ENCODE data around the gene ZNF354B. TPM values are rescaled to one million over a fixed set of nuclear protein-coding genes. Genes with fewer than 3 reads are reported as not detected.
"Not testable (repeated sequence)": the region's sequence is repeated elsewhere in the genome, so short reads cannot be mapped to it uniquely, and the experiment has no call there.

The ZNF354B gene
- 20.2 TPM for total RNA-seq

DNA sequence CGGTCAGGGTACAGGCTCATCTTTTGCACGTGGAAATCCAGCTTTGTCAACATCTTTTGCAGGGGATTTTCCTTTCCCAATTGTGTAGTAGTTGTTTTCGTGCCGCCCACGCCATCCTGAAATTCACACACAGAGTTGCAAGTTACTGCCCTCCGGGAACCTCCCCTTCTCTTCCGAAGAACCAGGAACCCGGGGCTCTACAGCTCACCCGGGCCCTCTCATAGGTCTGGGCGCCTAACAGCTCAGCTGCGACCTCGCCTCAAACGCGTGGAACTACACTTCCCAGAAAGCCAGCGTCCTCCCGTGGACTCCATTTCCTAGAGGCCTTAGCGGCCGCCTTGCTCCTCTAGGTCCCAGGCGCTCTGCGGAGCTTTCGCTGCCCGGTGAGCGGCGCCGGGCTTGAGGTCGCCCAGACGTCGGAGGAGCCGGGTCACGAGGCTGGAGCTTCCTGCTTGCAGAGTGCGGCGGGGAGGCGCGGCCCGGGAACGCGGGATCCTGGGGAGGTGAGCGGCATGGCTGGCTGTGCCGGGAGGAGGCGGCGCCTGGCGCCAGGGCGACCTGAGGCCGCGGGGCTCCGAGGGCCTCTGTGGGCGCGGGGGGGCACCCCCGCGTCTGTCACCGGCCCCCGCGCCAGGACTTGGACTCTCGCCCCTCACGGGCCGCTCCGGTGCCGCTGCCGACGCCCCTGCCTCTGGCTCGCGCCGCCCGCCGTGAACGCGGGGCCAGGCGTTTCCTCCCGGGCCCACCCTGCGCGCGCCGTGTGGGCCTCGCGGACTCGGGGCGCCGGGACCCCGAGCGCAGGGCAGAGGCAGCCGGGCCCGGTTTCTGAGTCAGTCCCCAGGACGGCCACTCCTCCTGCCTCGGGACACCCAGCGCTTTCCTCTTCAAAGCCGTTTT is at the start of gene ZNF354B:
TSS of gene ZNF354B (plus strand) at position 329 of the 897 bp plus-strand sequence. CDS start 1,095 bp downstream, outside the sequence.
- DNase-seq: peak; percentile 92

DNA sequence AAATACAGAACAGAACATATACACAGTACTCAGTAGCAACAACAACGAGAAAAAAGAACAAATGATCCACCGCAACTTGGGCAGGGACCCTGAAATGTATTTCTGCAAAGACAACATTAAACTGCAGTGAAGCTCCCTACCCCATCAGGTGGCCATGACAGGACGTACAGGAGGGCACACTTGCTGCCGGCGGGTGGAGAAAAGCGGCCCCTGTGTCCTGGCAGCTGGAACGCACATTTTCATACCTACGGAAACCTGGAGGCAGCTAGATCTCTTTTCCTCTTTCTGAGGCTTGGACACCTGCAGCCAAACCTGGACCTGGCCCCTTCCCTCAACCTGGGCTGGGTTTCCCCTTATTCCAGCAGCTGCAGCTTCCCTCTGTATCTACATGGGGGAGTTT is 42.2 kb upstream of the ZNF354B start:
- DNase-seq: no peak

DNA sequence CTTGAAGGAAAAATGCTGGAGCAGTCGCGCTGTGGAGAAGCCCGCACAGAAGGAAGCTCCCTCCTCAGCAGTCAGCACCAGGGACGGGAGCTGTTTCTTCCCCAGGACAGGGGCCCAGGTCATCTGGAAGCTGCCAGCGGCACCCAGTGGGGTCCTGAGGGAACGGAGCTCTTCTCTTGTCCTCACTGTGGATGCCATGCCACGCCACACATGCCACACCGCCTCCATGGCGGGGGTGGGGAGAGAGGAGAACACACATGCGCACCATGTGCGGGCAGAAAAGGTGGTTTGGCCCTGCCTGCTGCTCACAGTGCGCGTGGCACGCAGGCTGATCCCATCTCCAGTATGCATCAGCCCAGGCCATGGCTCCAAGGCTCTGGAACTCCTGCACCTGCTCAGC is 41.7 kb upstream of the ZNF354B start:
- DNase-seq: no peak

DNA sequence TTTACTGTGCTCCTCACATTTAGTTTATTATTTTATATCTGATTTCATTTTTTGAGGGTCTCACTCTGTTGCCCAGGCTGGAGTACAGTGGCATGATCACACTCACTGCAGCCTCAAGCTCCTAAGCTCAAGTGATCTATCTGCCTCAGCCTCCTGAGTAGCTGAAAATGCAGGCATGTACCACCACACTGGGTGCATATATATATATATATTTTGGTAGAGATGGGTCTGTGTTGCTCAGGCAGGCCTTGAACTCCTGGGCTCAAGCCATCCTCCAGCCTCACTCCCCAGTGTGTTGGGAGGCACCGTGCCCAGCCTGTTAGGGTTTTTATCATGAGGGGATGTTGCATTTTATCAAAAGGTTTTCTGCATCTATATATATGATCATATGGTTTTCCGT is 39.8 kb upstream of the ZNF354B start:
- no peak for DNase-seq

DNA sequence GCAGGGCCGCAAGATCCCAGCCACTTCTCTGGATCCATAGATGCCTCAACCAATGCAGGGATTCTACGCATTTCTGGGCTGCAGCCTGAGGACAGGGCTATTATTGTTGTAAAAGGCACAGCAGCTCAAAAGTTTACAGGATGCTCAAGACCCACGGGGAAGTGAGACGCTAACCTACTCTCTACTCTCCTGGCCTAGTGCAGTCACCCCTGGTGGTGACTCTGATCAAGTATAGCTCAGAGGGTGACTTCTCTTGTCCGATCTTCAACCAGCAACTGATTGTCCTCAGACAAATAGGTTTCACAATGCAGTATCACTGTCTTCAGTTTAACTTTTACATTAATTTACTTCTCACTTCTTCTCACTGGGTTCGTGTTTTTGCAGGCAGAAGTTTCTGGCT is 34.3 kb upstream of the ZNF354B start:
- no peak for DNase-seq

DNA sequence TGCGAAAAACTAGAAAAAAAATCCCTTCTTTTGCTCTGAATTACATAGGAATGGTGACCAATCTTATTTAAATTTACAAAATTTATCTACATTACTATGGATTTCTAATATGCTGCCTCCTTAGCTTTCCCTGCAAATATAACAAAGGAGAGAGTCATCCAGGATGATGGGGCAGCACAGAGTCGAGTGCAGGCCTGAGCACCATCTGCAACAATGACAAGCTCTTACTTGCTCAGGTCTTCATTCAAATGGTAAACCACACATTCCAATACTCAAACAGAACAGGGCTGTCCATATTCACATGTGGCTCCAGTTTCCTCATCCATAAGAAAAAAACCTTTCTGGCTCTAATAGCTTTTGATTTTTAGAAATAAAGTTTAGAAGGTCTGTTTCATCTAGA is 33.5 kb upstream of the ZNF354B start:
- no peak for DNase-seq

DNA sequence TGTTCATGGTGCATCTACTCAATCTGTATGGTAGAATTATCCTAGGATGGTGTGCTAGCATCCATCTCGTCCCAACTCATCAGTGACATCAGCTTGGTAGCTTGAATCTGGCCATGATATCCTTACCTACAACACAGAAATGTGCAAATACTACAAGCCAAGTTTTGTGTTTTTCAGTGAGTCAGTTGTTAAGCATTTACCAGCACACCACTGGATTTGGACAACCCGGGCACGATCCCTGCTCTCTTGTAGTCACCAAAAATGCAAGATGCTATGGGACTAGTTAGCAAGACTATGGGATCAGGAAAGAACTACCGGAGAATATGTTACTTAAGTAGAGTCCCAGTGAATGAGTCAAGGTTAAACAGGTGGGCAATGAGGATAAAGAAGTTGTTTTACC is 32.1 kb upstream of the ZNF354B start:
- no peak for DNase-seq

DNA sequence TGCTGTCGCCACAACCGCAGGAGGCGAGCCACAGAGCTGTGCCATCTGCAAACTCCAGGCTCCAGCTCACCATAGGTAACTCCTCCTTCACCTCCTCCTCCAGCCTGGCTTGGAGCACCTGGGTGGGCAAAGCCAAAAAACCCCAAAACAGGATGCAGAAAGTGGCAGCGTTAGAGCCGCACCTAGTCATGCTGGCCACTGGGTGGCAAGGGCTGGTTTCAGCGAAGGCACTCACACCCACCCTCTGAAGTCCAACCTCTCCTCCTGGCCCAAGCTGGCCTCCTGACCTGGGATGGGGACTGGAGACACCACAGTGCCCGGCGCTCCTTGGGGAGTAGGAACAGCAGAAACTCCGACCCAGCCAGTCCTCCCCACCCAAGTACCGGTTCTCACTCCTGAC is 28.7 kb upstream of the ZNF354B start:
- no peak for DNase-seq

DNA sequence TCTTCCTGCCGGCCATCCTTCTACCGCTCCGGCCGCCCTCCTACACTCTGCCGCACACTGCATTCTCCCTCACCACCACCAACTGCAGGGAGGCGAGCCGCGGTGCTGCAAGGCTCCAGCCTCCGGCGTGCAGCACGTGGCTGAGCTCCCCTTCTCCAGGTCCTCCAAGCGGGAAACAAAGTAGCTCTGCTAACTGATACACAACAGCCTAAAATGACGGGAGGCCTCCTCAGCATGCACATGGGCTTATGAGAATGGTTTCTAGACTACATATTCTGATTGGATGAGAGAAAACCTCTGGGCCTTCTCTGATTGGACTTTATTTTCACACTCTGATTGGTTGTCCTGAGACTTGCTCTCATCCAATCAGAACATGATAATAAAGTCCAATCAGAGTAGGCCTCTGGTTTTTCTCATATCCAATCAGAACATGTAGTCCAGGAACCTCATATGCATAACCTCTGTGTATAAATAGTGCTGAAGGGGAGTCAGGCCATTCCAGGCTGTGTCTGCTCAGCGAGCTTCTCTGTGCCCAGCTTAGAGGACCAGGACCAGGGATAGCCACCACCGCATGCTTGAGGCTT is 27.0 kb upstream of the ZNF354B start:
- no peak for DNase-seq

DNA sequence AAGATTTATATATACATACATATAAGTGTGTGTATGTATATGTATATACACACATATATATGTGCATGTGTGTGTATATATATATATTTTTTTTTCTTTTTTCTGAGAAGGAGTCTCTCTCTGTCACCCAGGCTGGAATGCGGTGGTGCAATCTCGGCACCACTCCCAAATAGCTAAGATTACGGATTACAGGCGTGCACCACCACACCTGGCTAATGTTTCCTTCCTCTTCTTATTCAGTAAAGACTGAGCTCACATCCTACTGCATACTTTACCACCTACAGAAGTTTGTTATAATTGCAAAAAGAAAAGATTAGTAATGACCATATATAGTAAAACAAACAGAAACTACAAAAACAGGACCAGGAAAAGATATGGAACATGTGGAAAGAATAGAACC is 23.1 kb upstream of the ZNF354B start:
- no peak for DNase-seq

DNA sequence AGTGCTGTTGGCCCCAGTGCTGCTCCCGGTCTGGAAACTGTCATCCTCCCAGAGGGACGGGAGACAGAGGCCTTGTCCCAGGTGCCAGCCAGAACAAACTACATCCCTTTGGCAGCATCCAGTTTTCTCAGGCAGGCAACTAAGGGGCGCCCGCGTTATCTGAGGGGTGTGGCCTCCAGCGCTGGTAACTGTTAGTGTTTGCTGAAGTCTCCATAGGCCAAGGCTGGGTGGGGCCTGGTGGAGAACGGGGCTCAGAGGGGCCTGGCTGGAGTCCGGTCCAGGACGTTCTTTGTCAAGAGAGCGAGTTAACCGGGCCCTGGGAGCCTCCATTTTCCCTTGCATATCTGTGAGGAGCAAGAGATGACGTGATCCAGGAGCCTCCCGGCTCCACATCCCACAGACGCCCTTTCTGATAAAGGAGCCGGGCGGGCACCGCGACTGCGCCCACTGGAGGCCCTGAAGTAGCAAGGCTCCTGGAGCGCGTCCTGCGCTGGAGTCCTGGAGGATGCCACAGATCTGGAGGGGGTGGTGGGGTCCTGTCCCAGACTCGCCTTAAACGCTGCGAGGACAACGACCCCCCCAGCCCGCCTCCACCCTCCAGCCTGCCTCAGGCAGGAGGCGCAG is 20.9 kb upstream of the ZNF354B start:
- not testable (repeated sequence) for DNase-seq

DNA sequence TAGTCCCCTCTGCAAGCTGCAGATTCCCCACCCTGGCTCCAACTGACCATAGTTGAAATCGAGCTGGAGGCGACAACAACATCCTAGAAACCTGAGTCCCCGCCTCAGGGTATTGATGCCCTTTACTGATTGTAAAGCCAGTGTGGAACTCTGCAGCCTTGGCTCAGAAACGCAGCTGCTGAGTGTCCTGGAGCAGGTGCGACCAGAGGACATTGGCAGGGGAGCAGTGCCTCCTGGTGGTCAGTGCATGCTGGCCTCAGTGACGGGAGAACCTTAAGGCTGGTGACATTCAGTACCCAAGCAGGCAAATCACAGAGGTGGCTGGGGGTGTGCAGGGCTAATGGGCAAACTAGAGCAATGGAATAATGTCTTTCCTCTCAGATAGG is 20.4 kb upstream of the ZNF354B start:
- no peak for DNase-seq

DNA sequence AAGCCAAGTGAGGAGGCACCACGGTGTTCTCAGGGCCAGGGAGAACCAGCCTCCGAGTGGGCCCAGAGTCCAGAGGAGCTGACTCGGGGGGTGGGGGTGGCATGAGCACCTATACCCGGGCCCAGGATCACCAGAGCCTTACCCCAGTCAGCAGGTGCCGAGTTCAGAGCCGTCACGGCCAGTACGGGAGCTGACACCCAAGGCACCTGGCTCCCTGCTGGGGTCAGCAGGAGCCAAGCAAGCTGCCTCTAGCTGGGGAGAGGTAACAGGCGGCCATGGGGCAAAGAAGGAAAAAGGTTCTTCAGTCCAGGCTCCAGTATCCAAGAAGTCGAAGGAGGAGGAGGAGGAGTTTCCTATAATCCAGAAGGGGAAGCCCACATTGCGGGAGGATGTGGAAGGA is 19.4 kb upstream of the ZNF354B start:
- not testable (repeated sequence) for DNase-seq

DNA sequence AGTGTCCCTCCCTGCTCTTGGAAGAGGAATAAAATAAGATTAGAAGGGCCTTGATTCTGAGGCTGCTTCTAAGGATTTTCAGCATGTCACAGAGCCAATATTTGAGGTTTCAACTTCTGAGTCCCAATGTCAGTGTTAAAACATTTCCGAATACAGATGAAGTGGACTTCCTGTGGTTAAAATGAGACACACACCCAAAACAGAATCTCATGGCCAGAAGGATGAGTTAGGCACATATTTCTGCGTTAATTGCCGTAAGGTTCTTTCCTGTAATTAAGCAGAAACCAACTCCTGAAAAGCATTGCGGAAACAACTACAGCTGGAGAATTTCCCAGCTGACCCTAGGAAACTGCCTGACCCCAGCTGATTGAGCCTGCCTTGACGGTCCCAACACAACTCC is 10.4 kb upstream of the ZNF354B start:
- no peak for DNase-seq

DNA sequence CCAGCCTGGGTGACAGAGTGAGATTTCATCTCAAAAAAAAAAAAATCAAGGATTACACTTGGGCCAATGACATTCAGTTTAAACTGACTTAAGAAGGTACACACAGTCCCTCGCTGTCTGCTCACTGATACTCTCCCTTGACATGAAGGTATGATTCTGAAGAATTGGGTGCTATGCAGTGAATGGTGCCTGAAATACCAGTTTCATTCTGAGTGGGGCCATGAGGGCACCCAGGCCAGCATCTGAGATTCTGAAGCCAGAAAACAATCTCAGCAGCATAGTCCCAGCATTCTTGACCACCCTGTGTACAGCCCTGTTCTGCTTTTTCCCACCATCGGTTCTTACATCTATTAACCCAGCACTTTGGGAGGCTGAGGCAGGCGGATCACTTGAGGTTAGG is 7.8 kb upstream of the ZNF354B start:
- DNase-seq: no peak

DNA sequence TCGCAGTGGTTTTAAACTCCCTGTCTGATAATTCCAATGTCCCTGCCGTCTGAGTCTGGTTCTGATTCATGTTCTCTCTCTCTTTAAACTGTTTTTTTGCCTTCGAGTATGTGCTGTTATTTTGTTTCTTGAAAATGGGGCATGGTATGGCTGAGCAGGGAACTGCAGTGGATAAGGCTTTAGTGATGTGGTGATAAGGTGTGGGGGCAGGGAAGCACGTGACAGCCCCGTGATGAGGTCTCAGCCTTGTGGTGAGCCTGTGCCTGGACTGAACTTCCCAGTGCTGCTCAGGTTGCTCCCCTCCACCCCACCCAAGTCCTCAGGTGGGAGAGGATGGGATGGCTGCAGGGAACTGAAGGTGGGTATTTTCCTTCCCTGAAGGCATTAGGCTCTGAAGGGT is 5.5 kb upstream of the ZNF354B start:
- DNase-seq: no peak

DNA sequence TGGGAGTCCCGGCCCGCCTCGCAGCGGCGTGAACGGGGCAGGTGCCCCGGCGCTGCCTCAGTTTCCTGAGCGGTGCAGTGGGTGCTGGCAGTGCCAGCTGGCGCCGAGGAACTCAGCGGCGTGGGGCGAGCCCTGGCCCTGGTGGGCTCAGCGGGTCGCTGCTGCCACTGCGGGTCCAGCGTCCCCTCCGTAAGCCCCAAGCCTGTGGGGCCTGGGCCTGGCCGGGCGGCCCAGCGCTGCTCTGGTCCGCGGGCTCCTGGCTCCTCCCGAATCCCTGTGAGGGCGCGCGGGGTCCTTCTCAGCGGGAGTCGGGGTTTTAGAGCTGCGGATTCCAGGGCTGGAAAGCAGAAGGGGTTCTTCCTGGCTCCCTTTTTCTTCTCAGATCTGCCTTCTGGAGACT is 862 bp downstream of the ZNF354B start:
- DNase-seq: not testable (repeated sequence)

DNA sequence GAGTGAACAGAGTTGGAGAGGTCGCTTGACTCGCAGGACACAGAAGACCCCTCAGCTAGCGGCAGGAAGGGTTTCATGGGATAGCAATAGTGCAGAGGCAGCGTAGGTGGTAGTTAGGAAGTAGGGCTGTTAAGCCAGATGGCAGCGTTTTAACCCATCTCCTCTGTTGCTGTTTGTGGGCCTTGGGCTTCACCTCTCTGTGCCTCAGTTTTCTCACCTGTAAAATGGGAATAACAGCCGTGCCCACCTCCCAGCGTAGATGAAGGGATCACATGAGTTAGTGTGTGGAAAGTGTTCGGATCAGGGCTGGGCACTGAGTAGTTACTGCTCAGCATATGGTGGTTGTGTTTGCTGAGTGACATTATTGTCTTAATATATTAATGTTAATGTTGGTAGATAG is 1.9 kb downstream of the ZNF354B start:
- no peak for DNase-seq

DNA sequence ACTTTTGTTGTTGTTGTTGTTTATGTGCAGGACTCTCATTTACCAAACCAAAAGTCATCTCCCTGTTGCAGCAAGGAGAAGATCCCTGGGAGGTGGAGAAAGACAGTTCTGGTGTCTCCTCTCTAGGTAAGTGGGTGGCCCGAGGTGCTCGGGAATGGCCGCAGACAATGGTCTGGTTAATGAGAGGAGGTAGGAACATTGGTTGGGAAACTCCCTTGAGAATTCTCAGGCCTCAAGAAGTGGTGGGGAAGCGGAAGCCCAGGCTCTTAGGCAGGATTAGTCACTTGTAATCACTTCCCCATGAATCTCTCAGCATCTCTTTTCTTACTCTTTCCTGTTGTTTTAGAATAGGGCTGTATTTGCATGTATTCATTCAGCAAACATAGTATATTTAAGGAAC is 7.2 kb downstream of the ZNF354B start:
- DNase-seq: no peak

DNA sequence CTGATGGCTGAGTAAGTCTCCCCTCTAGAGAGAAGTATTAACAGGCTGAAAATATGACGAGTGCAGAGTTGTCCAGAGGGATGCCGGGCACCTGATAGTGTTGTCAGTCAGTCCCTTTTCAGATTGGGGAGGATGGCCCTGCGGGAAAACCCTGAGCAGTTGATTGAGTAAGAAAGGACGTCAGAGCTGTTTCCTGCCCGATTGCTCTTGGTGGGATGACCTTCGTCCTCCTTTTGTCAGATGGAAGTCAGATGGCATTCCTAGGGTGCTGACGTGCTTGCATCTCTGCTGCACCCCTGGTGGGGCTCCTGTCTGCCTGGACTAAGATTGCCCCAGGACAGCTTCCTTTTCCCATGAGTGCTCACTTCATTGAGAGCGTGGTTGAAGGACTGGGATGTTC is 9.8 kb downstream of the ZNF354B start:
- no peak for DNase-seq

DNA sequence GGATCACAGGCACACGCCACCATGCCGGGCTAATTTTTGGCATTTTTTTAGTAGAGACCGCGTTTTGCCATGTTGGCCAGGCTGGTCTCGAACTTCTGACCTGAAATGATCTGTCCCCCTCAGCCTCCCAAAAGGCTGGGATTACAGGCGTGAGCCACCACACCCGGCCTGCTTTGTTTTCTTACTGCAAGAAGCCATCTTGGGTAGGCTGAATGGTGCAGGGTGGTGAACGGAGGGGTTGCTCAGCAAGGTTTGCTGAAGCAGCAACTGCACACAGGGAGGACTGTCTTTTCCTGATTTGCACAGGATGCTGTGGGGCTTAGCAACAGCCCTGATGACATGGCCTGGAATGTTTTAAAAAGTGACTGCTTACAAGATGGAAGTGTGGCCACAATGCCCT is 10.7 kb downstream of the ZNF354B start:
- no peak for DNase-seq

DNA sequence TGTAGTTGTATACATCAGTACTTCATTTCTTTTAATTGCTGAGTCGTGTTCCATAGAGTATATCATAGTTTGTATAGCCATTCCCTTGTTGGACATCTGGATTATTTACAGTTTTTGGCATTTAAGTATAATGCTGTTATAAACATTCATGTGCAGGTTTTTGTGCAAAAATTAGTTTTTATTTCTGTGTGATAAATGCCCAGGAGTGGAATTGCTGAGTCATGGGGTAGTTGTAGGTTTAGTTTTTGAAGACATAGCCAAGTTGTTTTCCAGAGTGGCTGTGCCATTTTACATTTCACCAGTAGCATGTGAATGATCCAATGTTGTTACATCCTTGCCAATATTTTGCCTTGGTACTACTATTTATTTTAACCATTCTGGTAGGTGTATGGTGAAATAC is 12.5 kb downstream of the ZNF354B start:
- no peak for DNase-seq

DNA sequence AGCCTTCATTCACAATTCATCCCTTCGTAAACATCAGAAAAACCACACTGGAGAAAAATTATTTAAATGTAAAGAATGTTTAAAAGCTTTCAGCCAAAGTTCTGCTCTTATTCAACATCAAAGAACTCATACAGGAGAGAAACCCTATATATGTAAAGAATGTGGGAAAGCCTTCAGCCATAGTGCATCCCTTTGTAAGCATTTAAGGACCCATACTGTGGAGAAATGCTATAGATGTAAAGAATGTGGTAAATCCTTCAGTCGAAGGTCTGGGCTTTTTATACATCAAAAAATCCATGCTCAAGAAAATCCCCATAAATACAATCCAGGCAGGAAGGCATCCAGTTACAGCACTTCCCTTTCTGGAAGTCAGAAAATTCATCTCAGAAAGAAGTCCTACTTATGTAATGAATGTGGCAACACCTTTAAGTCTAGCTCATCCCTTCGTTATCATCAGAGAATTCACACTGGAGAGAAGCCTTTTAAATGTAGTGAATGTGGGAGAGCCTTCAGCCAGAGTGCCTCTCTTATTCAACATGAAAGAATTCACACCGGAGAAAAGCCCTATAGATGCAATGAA is 23.5 kb downstream of the ZNF354B start:
- DNase-seq: not testable (repeated sequence)

All from skin of body (tissue), 2 donors.